SK-N-SH (cell line): ENCODE measurements around the gene NUP62CL. TPM values are rescaled to one million over a fixed set of nuclear protein-coding genes. Genes with fewer than 3 reads are reported as not detected.

ENCODE experiments used
- CTCF ChIA-PET: fragments of 300-600, 350-600 bp; formaldehyde crosslinking; extraction: SDS; loops from one replicate; lab custom pipeline; 2021; lab: Yijun Ruan, JAX
- POLR2A ChIA-PET: fragments of 350-600 bp; sonication (Branson Sonifier 250); formaldehyde crosslinking; extraction: SDS; loops from one replicate; lab custom pipeline; 2020; ENCODE audit warnings: antibody characterized with exemption, inconsistent platforms; lab: Yijun Ruan, JAX
- DNase-seq: peaks from one replicate; pipeline ENCODE4 v3.0.0; 2012
- H2AFZ ChIP-seq: fragments of 200-600 bp; sonication (generic); 2 replicates; pipeline ENCODE4 v1.8.1; 2016; ENCODE audit warnings: antibody characterized with exemption, mild to moderate bottlenecking, low read depth
- H3F3A ChIP-seq: fragments of 200-600 bp; sonication (generic); replicated peaks from 2 replicates; pipeline ENCODE3; 2016; ENCODE audit warnings: antibody characterized with exemption, mild to moderate bottlenecking; ENCODE audit not compliant: insufficient read depth
- H3K27ac ChIP-seq, 2 experiments: fragments of 200-500 bp in 1 of 2; fragments of 200-600 bp in 1 of 2; sonication (Bioruptor generic) in 1 of 2; sonication (generic), shearing (Covaris generic) in 1 of 2; 2 replicates each; pipeline versions ENCODE4 v1.5.1 to v1.6.1; 2014 to 2016; ENCODE audit warnings: low read depth in 2 of 2, inconsistent platforms in 1 of 2, low read length in 1 of 2, mild to moderate bottlenecking in 1 of 2, mixed read lengths in 1 of 2
- H3K27me3 ChIP-seq: fragments of 200-600 bp; sonication (generic), shearing (Covaris generic); 2 replicates; pipeline ENCODE4 v1.6.1; 2016; ENCODE audit warnings: mixed run types; ENCODE audit not compliant: insufficient read depth
- H3K36me3 ChIP-seq, 2 experiments: fragments of 200-500 bp in 1 of 2; fragments of 200-600 bp in 1 of 2; sonication (Bioruptor generic) in 1 of 2; sonication (generic) in 1 of 2; replicated peaks in 1 of 2; 2 replicates each; pipeline versions ENCODE3 to v1.5.1; 2014 to 2016; ENCODE audit warnings: low read length in 1 of 2, mild to moderate bottlenecking in 1 of 2; ENCODE audit not compliant: insufficient read depth in 2 of 2, control insufficient read depth in 1 of 2
- H3K4me1 ChIP-seq, 2 experiments: fragments of 200-500 bp in 1 of 2; fragments of 200-600 bp in 1 of 2; sonication (Bioruptor generic) in 1 of 2; sonication (generic), shearing (Covaris generic) in 1 of 2; 2 replicates each; pipeline versions ENCODE4 v1.5.1 to v1.6.1; 2014 to 2016; ENCODE audit warnings: low read depth in 1 of 2, low read length in 1 of 2, mixed run types in 1 of 2; ENCODE audit not compliant: insufficient read depth in 2 of 2, control insufficient read depth in 1 of 2
- H3K4me2 ChIP-seq: fragments of 200-600 bp; sonication (generic), shearing (Covaris generic); 2 replicates; pipeline ENCODE4 v1.6.1; 2017; ENCODE audit warnings: mixed run types
- H3K4me3 ChIP-seq, 2 experiments: fragments of 200-500 bp in 1 of 2; fragments of 200-600 bp in 1 of 2; sonication (Bioruptor generic) in 1 of 2; sonication (generic), shearing (Covaris generic) in 1 of 2; 2 replicates each; pipeline versions ENCODE4 v1.5.1 to v1.8.1; 2014 to 2016; ENCODE audit warnings: low read depth in 2 of 2, inconsistent platforms in 1 of 2, low read length in 1 of 2, mild to moderate bottlenecking in 1 of 2, mixed read lengths in 1 of 2, moderate library complexity in 1 of 2
- H3K79me2 ChIP-seq: fragments of 200-600 bp; sonication (generic); 2 replicates; pipeline ENCODE4 v1.8.1; 2017; ENCODE audit warnings: mild to moderate bottlenecking; ENCODE audit not compliant: insufficient read depth
- H3K9ac ChIP-seq: fragments of 200-600 bp; sonication (generic); 2 replicates; pipeline ENCODE4 v1.6.1; 2017; ENCODE audit warnings: mixed run types
- H3K9me2 ChIP-seq: fragments of 200-600 bp; sonication (generic); 2 replicates; pipeline ENCODE4 v1.6.1; 2017; ENCODE audit warnings: mixed run types
- H3K9me3 ChIP-seq: fragments of 200-600 bp; sonication (generic); 2 replicates; pipeline ENCODE4 v1.6.1; 2017; ENCODE audit warnings: mixed run types, mild to moderate bottlenecking, moderate library complexity
- H4K20me1 ChIP-seq: fragments of 200-600 bp; sonication (generic); 2 replicates; pipeline ENCODE4 v1.6.1; 2017; ENCODE audit warnings: mild to moderate bottlenecking, mixed run types; ENCODE audit not compliant: insufficient read depth
- CHD2 ChIP-seq: fragments of 150-350 bp; IDR thresholded peaks from 2 replicates; pipeline ENCODE4 v1.6.1; 2018; ENCODE audit warnings: low read length; ENCODE audit not compliant: partially characterized antibody
- ELF1 ChIP-seq: IDR thresholded peaks from 2 replicates; pipeline ENCODE4 v1.4.0; 2012
- FOSL2 ChIP-seq: IDR thresholded peaks from 2 replicates; pipeline ENCODE4 v1.4.0; 2012; ENCODE audit warnings: low read depth, mild to moderate bottlenecking, moderate library complexity, borderline replicate concordance
- MXI1 ChIP-seq: IDR thresholded peaks from 2 replicates; pipeline ENCODE4 v1.6.1; 2012; ENCODE audit warnings: mild to moderate bottlenecking, low read depth, low read length, improper control_type of control experiment
- POLR2AphosphoS5 ChIP-seq: IDR thresholded peaks from 2 replicates; pipeline ENCODE4 v1.6.1; 2012; ENCODE audit warnings: low read depth, low read length
- RCOR1 ChIP-seq: fragments of 150-350 bp; IDR thresholded peaks from 2 replicates; pipeline ENCODE4 v1.6.1; 2017; ENCODE audit warnings: antibody characterized with exemption, low read length
- REST ChIP-seq: IDR thresholded peaks from 2 replicates; pipeline ENCODE4 v1.6.1; 2012; ENCODE audit warnings: mild to moderate bottlenecking, low read depth, low read length, moderate library complexity
- RFX5 ChIP-seq: IDR thresholded peaks from 2 replicates; pipeline ENCODE4 v1.6.1; 2012; ENCODE audit warnings: mild to moderate bottlenecking, improper control_type of control experiment, low read length
- SMC3 ChIP-seq: IDR thresholded peaks from 2 replicates; pipeline ENCODE4 v1.6.1; 2012; ENCODE audit warnings: low read depth, low read length, improper control_type of control experiment
- TAF1 ChIP-seq: IDR thresholded peaks from 2 replicates; pipeline ENCODE4 v1.6.1; 2012; ENCODE audit warnings: low read depth, mild to moderate bottlenecking, low read length, moderate library complexity, borderline replicate concordance
- TEAD4 ChIP-seq: IDR thresholded peaks from 2 replicates; pipeline ENCODE4 v1.4.0; 2012; ENCODE audit warnings: mild to moderate bottlenecking, borderline replicate concordance; ENCODE audit not compliant: insufficient read depth
- USF2 ChIP-seq: fragments of 150-350 bp; IDR thresholded peaks from 2 replicates; pipeline ENCODE4 v1.6.1; 2017; ENCODE audit warnings: antibody characterized with exemption, low read length, low read depth, borderline replicate concordance
- WGBS: methylation state at CpG from one replicate; pipeline ENCODE4 v1.1.6; 2017; ENCODE audit warnings: low lambda C conversion rate; 5-methylcytosine and 5-hydroxymethylcytosine counted together
- polyA plus RNA-seq, 3 experiments: library from polyadenylated mRNA; depleted of rRNA; stranded (reverse); fragments of >200 nt; gene quantifications; 2 replicates each; pipeline ENCODE4 v1.2.3, GENCODE V29; 2012

NUP62CL gene
- polyA plus RNA-seq, 1 of the 3 experiments (the other 2 are of a cell fraction) = 3.3 TPM

- no peak for DNase-seq
- POLR2A ChIA-PET = no interaction called here
- CTCF ChIA-PET = no interaction called here
Observed at GRCh38 chrX:107197319-107197718, 8.9 kb downstream of the NUP62CL start.

GRCh38 chrX:107171369-107172102 lies 34.7 kb downstream of the NUP62CL start:
- Histone ChIP-seq H3K4me3 (no peak overlapping the region), H3K9me2 (no peaks in the 10 kb centered on the region), H3K9me3 (no peaks in the 10 kb centered on the region), H3K9ac (no peak overlapping the region), H3K4me2 (no peak overlapping the region), H3K27me3 (no peaks in the 10 kb centered on the region; the same call in 1 of the 2 replicates), H3K36me3 (no peaks in the 10 kb centered on the region), H3K27ac (no peak overlapping the region), H3K4me1 (no peaks in the 10 kb centered on the region), H2AFZ (no peak overlapping the region), H3K79me2 (no peaks in the 10 kb centered on the region), H4K20me1 (no peaks in the 10 kb centered on the region), H3F3A (no peaks in the 10 kb centered on the region)
- TF ChIP-seq RCOR1 = no peak
- TF ChIP-seq RFX5 = no peak
- TF ChIP-seq TAF1 = no peak
- no peak for TF ChIP-seq ELF1
- TF ChIP-seq SMC3 = no peak
- no peak for TF ChIP-seq REST
- TF ChIP-seq CHD2 = no peak
- TF ChIP-seq FOSL2 = no peak
- no peak for TF ChIP-seq MXI1
- ChIA-PET POLR2A (no interaction called here), CTCF (no interaction called here)
- no peak for DNase-seq

More at GRCh38 chrX:107197319-107197718, 8.9 kb downstream of the NUP62CL start:
- Histone ChIP-seq H2AFZ (no peak overlapping the region), H3K9ac (no peak overlapping the region), H3F3A (no peaks in the 10 kb centered on the region), H3K79me2 (no peaks in the 10 kb centered on the region), H3K9me3 (no peaks in the 10 kb centered on the region), H3K4me2 (no peak overlapping the region), H3K27me3 (no peaks in the 10 kb centered on the region), H3K4me1 (no peaks in the 10 kb centered on the region), H3K27ac (no peak overlapping the region), H4K20me1 (no peaks in the 10 kb centered on the region), H3K9me2 (no peaks in the 10 kb centered on the region), H3K36me3 (no peaks in the 10 kb centered on the region), H3K4me3 (no peak overlapping the region)
- WGBS = 50% methylated on average over 1 of the region's 1 CpG
- TF ChIP-seq POLR2AphosphoS5 = no peak
- no peak for TF ChIP-seq TEAD4
- TF ChIP-seq USF2 = no peak
- no peak for TF ChIP-seq TAF1
- no peak for TF ChIP-seq CHD2
